H1 (cell line): ENCODE data around the gene HSH2D. TPM values are rescaled to one million over a fixed set of nuclear protein-coding genes. Genes with fewer than 3 reads are reported as not detected.

Experiments
- CTCF ChIA-PET: fragments of 300-600 bp; sonication (Branson Sonifier 250); formaldehyde crosslinking; loops from one replicate; lab custom pipeline; 2021; ENCODE audit not compliant: partially characterized antibody; lab: Charles Lee
- POLR2A ChIA-PET: fragments of 300-600 bp; sonication (Branson Sonifier 250); formaldehyde crosslinking; loops from one replicate; lab custom pipeline; 2021; ENCODE audit warnings: inconsistent platforms; ENCODE audit not compliant: partially characterized antibody; lab: Charles Lee
- DNase-seq, 2 experiments: peaks; one replicate each; pipeline versions ENCODE4 v3.0.0 to v3.0.0-alpha.2; 2010 to 2022; ENCODE audit warnings: low spot score in 2 of 2, low read depth in 1 of 2, mixed read lengths in 1 of 2
- FAIRE-seq: peaks from 2 replicates; lab custom pipeline; 2011; peaks lifted over from hg19 to GRCh38; lab: Jason Lieb, UNC
- H2AFZ ChIP-seq: 2 replicates; pipeline ENCODE4 v1.8.1; 2012; ENCODE audit warnings: low read length, inconsistent platforms
- H2AK5ac ChIP-seq: 2 replicates; pipeline ENCODE4 v1.6.1; 2013; ENCODE audit warnings: low read depth, low read length
- H2BK120ac ChIP-seq: replicated peaks from 2 replicates; pipeline ENCODE3; 2013; ENCODE audit warnings: low read depth, low read length, inconsistent platforms
- H2BK12ac ChIP-seq: 2 replicates; pipeline ENCODE4 v1.6.1; 2013; ENCODE audit warnings: low read depth, low read length
- H2BK15ac ChIP-seq: 2 replicates; pipeline ENCODE4 v1.6.1; 2013; ENCODE audit warnings: low read length
- H2BK20ac ChIP-seq: 2 replicates; pipeline ENCODE4 v1.6.1; 2013; ENCODE audit warnings: low read length
- H2BK5ac ChIP-seq: 2 replicates; pipeline ENCODE4 v1.6.1; 2013; ENCODE audit warnings: low read depth, low read length
- H3K14ac ChIP-seq: 2 replicates; pipeline ENCODE4 v1.6.1; 2013; ENCODE audit warnings: inconsistent platforms; ENCODE audit not compliant: insufficient read length
- H3K18ac ChIP-seq: 2 replicates; pipeline ENCODE4 v1.6.1; 2013; ENCODE audit warnings: low read length; ENCODE audit errors: extremely low read depth
- H3K23ac ChIP-seq: 2 replicates; pipeline ENCODE4 v1.6.1; 2013; ENCODE audit warnings: inconsistent platforms; ENCODE audit not compliant: insufficient read length
- H3K23me2 ChIP-seq: 2 replicates; pipeline ENCODE4 v1.6.1; 2013; ENCODE audit warnings: low read depth, low read length
- H3K27ac ChIP-seq: 2 replicates; pipeline ENCODE4 v1.6.1; 2011; ENCODE audit warnings: low read depth, low read length, inconsistent platforms
- H3K27me3 ChIP-seq, 4 experiments: replicated peaks in 1 of 4; 1 replicate in 1 of 4; 2 replicates in 3 of 4; pipeline versions ENCODE4 v1.6.1 to v1.8.1; 2011 to 2013; ENCODE audit warnings: low read length in 3 of 4, mild to moderate bottlenecking in 3 of 4, inconsistent platforms in 2 of 4, mixed read lengths in 2 of 4, moderate library complexity in 1 of 4; ENCODE audit not compliant: control insufficient read depth in 3 of 4, insufficient read depth in 3 of 4; ENCODE audit errors: extremely low read depth in 1 of 4
- H3K36me3 ChIP-seq, 4 experiments: 2 replicates each; pipeline versions ENCODE4 v1.6.1 to v1.8.1; 2011 to 2013; ENCODE audit warnings: mild to moderate bottlenecking in 4 of 4, low read length in 3 of 4, moderate library complexity in 2 of 4, control low read depth in 1 of 4, inconsistent platforms in 1 of 4; ENCODE audit not compliant: insufficient read depth in 4 of 4, control insufficient read depth in 2 of 4
- H3K4ac ChIP-seq: replicated peaks from 2 replicates; pipeline ENCODE3; 2013; ENCODE audit warnings: low read length, low read depth, mixed read lengths, inconsistent platforms; ENCODE audit not compliant: insufficient read length
- H3K4me1 ChIP-seq, 4 experiments: replicated peaks in 1 of 4; 1 replicate in 1 of 4; 2 replicates in 3 of 4; pipeline versions ENCODE4 v1.6.1 to v1.8.1; 2011 to 2013; ENCODE audit warnings: low read length in 3 of 4, inconsistent platforms in 2 of 4, mixed read lengths in 1 of 4; ENCODE audit not compliant: insufficient read depth in 4 of 4, control insufficient read depth in 3 of 4
- H3K4me2 ChIP-seq, 2 experiments: 2 replicates each; pipeline versions ENCODE4 v1.6.1 to v1.8.1; 2011 to 2013; ENCODE audit warnings: low read depth in 2 of 2, low read length in 2 of 2, control low read depth in 1 of 2, inconsistent platforms in 1 of 2, mild to moderate bottlenecking in 1 of 2; ENCODE audit not compliant: insufficient read depth in 1 of 2
- H3K4me3 ChIP-seq, 4 experiments: fragments of 200-600, 300-600 bp in 1 of 4; sonication (generic), shearing (Covaris generic), sonication (Bioruptor Twin) in 1 of 4; 2 replicates each; pipeline versions ENCODE4 v1.5.1 to v1.8.1; 2011 to 2016; ENCODE audit warnings: low read length in 4 of 4, low read depth in 3 of 4, control low read depth in 2 of 4, inconsistent platforms in 2 of 4, mild to moderate bottlenecking in 2 of 4, mixed read lengths in 1 of 4, moderate library complexity in 1 of 4; ENCODE audit not compliant: insufficient read depth in 2 of 4; ENCODE audit errors: extremely low read depth in 1 of 4
- H3K56ac ChIP-seq: replicated peaks from 2 replicates; pipeline ENCODE3; 2013; ENCODE audit warnings: low read depth, mild to moderate bottlenecking, mixed read lengths, low read length, inconsistent platforms; ENCODE audit not compliant: insufficient read length
- H3K79me1 ChIP-seq: 2 replicates; pipeline ENCODE4 v1.6.1; 2013; ENCODE audit warnings: low read depth, low read length, control low read depth
- H3K79me2 ChIP-seq, 2 experiments: 2 replicates each; pipeline versions ENCODE4 v1.6.1 to v1.8.1; 2012 to 2013; ENCODE audit warnings: low read length in 2 of 2, mild to moderate bottlenecking in 2 of 2, inconsistent platforms in 1 of 2; ENCODE audit not compliant: insufficient read depth in 2 of 2, control insufficient read depth in 1 of 2
- H3K9ac ChIP-seq, 4 experiments: replicated peaks in 1 of 4; 1 replicate in 1 of 4; 2 replicates in 3 of 4; pipeline versions ENCODE4 v1.6.1 to v1.8.1; 2011 to 2013; ENCODE audit warnings: low read depth in 3 of 4, low read length in 3 of 4, control low read depth in 2 of 4, mild to moderate bottlenecking in 2 of 4, moderate library complexity in 2 of 4, inconsistent platforms in 1 of 4; ENCODE audit errors: extremely low read depth in 1 of 4
- H3K9me3 ChIP-seq, 2 experiments: 2 replicates each; pipeline versions ENCODE4 v1.6.1 to v1.8.1; 2012 to 2013; ENCODE audit warnings: mild to moderate bottlenecking in 2 of 2, moderate library complexity in 2 of 2, control low read depth in 1 of 2, inconsistent platforms in 1 of 2, low read depth in 1 of 2, low read length in 1 of 2, mixed read lengths in 1 of 2; ENCODE audit not compliant: insufficient read depth in 2 of 2
- H4K20me1 ChIP-seq, 2 experiments: replicated peaks in 1 of 2; 2 replicates each; pipeline versions ENCODE3 to v1.8.1; 2011 to 2013; ENCODE audit warnings: inconsistent platforms in 2 of 2, low read length in 2 of 2, mild to moderate bottlenecking in 1 of 2; ENCODE audit not compliant: insufficient read depth in 2 of 2, control insufficient read depth in 1 of 2
- H4K5ac ChIP-seq: 2 replicates; pipeline ENCODE4 v1.6.1; 2013; ENCODE audit warnings: low read length, low read depth, mixed read lengths, inconsistent platforms; ENCODE audit not compliant: insufficient read length
- H4K8ac ChIP-seq: 2 replicates; pipeline ENCODE4 v1.8.0; 2013; ENCODE audit warnings: mild to moderate bottlenecking, moderate library complexity, low read length, inconsistent platforms; ENCODE audit not compliant: insufficient read depth; ENCODE audit errors: extremely low read depth
- H4K91ac ChIP-seq: replicated peaks from 2 replicates; pipeline ENCODE3; 2013; ENCODE audit warnings: low read length, mixed read lengths, inconsistent platforms; ENCODE audit not compliant: insufficient read length
- ASH2L ChIP-seq: fragments of 200-600, 300-600 bp; sonication (generic); IDR thresholded peaks from one replicate; pipeline ENCODE4 v1.7.1; 2017; ENCODE audit warnings: low read length
- CREB1 ChIP-seq: IDR thresholded peaks from 2 replicates; pipeline ENCODE4 v1.6.1; 2012; ENCODE audit warnings: inconsistent platforms
- HDAC6 ChIP-seq: IDR thresholded peaks from one replicate; pipeline ENCODE4 v1.7.1; 2012; ENCODE audit warnings: low read depth, mild to moderate bottlenecking, inconsistent platforms, low read length, moderate library complexity
- KDM5A ChIP-seq: fragments of 200-600 bp; IDR thresholded peaks from 2 replicates; pipeline ENCODE4 v1.7.1; 2012; ENCODE audit warnings: mild to moderate bottlenecking, low read length, inconsistent platforms, mixed read lengths
- NRF1 ChIP-seq: IDR thresholded peaks from 2 replicates; pipeline ENCODE4 v1.6.1; 2011; ENCODE audit warnings: mild to moderate bottlenecking, low read depth, low read length, improper control_type of control experiment
- POU5F1 ChIP-seq: IDR thresholded peaks from 2 replicates; pipeline ENCODE4 v1.6.1; 2011; ENCODE audit warnings: low read depth, mild to moderate bottlenecking, low read length, moderate library complexity
- SP2 ChIP-seq: IDR thresholded peaks from 2 replicates; pipeline ENCODE4 v1.6.1; 2012; ENCODE audit warnings: mild to moderate bottlenecking, low read length, inconsistent platforms
- TAF7 ChIP-seq: optimal IDR thresholded peaks from 2 replicates; pipeline ENCODE3; 2011; ENCODE audit warnings: low read depth, mild to moderate bottlenecking, inconsistent platforms, low read length, moderate library complexity, borderline replicate concordance
- TBP ChIP-seq: IDR thresholded peaks from 2 replicates; pipeline ENCODE4 v1.6.1; 2011; ENCODE audit warnings: low read depth, low read length, improper control_type of control experiment
- TEAD4 ChIP-seq: IDR thresholded peaks from 2 replicates; pipeline ENCODE4 v1.6.1; 2012; ENCODE audit warnings: low read depth, low read length, inconsistent platforms, mixed read lengths
- WGBS, 2 experiments: shearing (Covaris generic) in 1 of 2; methylation state at CpG; one replicate each; pipeline versions ENCODE4 v1.1.6 to v1.1.7; 2013 to 2015; ENCODE audit warnings: low lambda C conversion rate in 2 of 2, mixed read lengths in 2 of 2, inconsistent platforms in 1 of 2, low coverage in 1 of 2, missing lambda C conversion rate in 1 of 2; ENCODE audit not compliant: insufficient replicate concordance in 2 of 2, insufficient coverage in 1 of 2, insufficient read length in 1 of 2; ENCODE audit errors: extremely low coverage in 1 of 2, missing lambda C conversion rate in 1 of 2; 5-methylcytosine and 5-hydroxymethylcytosine counted together
- polyA plus RNA-seq, 7 experiments: library from polyadenylated mRNA; depleted of rRNA in 3 of 7; stranded (reverse) in 5 of 7; unstranded in 2 of 7; fragments of >200 nt in 5 of 7; fragments of 200-250 nt in 2 of 7; gene quantifications; 1 replicate in 5 of 7; 2 replicates in 1 of 7; 4 replicates in 1 of 7; pipeline versions ENCODE4 v1.2.1 to v1.2.3, GENCODE V29; 2011 to 2013; ENCODE audit warnings: missing spikeins in 2 of 7, mixed read lengths in 2 of 7
- total RNA-seq: library from RNA; stranded (reverse); fragmentation: NEBNext Ultra II Directional; extraction: Animal tissue kit (Norgen Biotek cat#: 25700); gene quantifications from 2 replicates; pipeline ENCODE4 v1.2.1, GENCODE V29; 2021

The HSH2D gene
- total and polyA plus RNA-seq, 2 of the 8 experiments (the other 6 are each of a cell fraction or from before 2014, with no cell fraction given): 0.67 to 1.6 TPM

- POLR2A ChIA-PET: no interaction called here
- CTCF ChIA-PET: no interaction called here
- Histone ChIP-seq H2BK20ac (no peak overlapping the region), H3K4ac (no peak overlapping the region), H3K4me1 (no peaks in the 10 kb centered on the region), H3K9ac (no peak overlapping the region), H3K9me3 (no peaks in the 10 kb centered on the region), H2BK12ac (no peak overlapping the region), H3K14ac (no peak overlapping the region), H3K18ac (no peak overlapping the region), H2BK120ac (no peak overlapping the region), H4K91ac (no peak overlapping the region), H2BK5ac (no peak overlapping the region), H3K36me3 (no peaks in the 10 kb centered on the region), H4K8ac (no peak overlapping the region), H3K79me1 (no peaks in the 10 kb centered on the region), H3K27ac (no peak overlapping the region), H3K23ac (no peak overlapping the region), H3K4me2 (no peak overlapping the region), H2AK5ac (no peak overlapping the region), H2BK15ac (no peak overlapping the region), H3K23me2 (no peaks in the 10 kb centered on the region), H3K4me3 (no peak overlapping the region), H3K56ac (no peak overlapping the region), H2AFZ (no peak overlapping the region), H4K5ac (no peak overlapping the region), H3K27me3 (no peaks in the 10 kb centered on the region), H3K79me2 (no peaks in the 10 kb centered on the region), H4K20me1 (no peaks in the 10 kb centered on the region)
- WGBS, 2 experiments: 89% methylated on average over 4 of the region's 5 CpGs; no CpG with 5 or more reads in 1 of the 2 experiments
- TF ChIP-seq ASH2L: no peak
- no peak for TF ChIP-seq CREB1
- TF ChIP-seq POU5F1: no peak
- no peak for TF ChIP-seq SP2
- TF ChIP-seq NRF1: no peak
- TF ChIP-seq HDAC6: no peak
- no peak for TF ChIP-seq KDM5A
- TF ChIP-seq TAF7: no peak
- no peak for TF ChIP-seq TBP
- TF ChIP-seq TEAD4: no peak
- no peak for DNase-seq
- no peak for FAIRE-seq
Observed at GRCh38 chr19:16167055-16167454, 23.6 kb downstream of the HSH2D start.
